SU-DHL-6 (cell line): ENCODE measurements around the gene SSR3.

Experiments
- H2AFZ ChIP-seq: fragments of 200-600 bp; sonication (generic); 2 replicates; pipeline ENCODE4 v1.6.1; 2014; ENCODE audit warnings: low read depth, mild to moderate bottlenecking, moderate library complexity, mixed read lengths, antibody characterized with exemption, low read length; ENCODE audit not compliant: severe bottlenecking
- H3F3A ChIP-seq: fragments of 200-600 bp; shearing (Covaris generic); 2 replicates; pipeline ENCODE4 v1.6.0; 2016; ENCODE audit warnings: antibody characterized with exemption, mild to moderate bottlenecking; ENCODE audit not compliant: insufficient read depth
- H3K27ac ChIP-seq: fragments of 200-600 bp; sonication (generic); 2 replicates; pipeline ENCODE4 v1.5.1; 2016; ENCODE audit warnings: low read depth, mild to moderate bottlenecking, low read length, moderate library complexity, mixed read lengths
- H3K27me3 ChIP-seq: fragments of 200-600 bp; sonication (generic), shearing (Covaris generic); 2 replicates; pipeline ENCODE4 v1.6.0; 2014; ENCODE audit warnings: mild to moderate bottlenecking, low read length
- H3K36me3 ChIP-seq: fragments of 200-600 bp; sonication (generic); 2 replicates; pipeline ENCODE4 v1.6.1; 2014; ENCODE audit warnings: mild to moderate bottlenecking, low read length, mixed read lengths
- H3K4me2 ChIP-seq: fragments of 300-600, 200-600 bp; shearing (Covaris generic), sonication (generic); 2 replicates; pipeline ENCODE4 v1.6.0; 2014; ENCODE audit warnings: low read length, low read depth, mild to moderate bottlenecking; ENCODE audit not compliant: poor library complexity, severe bottlenecking
- H3K4me3 ChIP-seq: fragments of 200-600 bp; sonication (generic); 2 replicates; pipeline ENCODE4 v1.5.1; 2014; ENCODE audit warnings: antibody characterized with exemption, low read length, mild to moderate bottlenecking, mixed read lengths; ENCODE audit not compliant: insufficient read depth, poor library complexity, severe bottlenecking
- H3K79me2 ChIP-seq: fragments of 200-600 bp; sonication (generic); 2 replicates; pipeline ENCODE4 v1.6.1; 2014; ENCODE audit warnings: mild to moderate bottlenecking, low read length, moderate library complexity; ENCODE audit not compliant: insufficient read depth
- H3K9ac ChIP-seq: fragments of 200-600 bp; sonication (generic); 2 replicates; pipeline ENCODE4 v1.7.0; 2014; ENCODE audit warnings: mild to moderate bottlenecking, low read length
- H3K9me2 ChIP-seq: fragments of 200-600 bp; sonication (generic); replicated peaks from 2 replicates; pipeline ENCODE4 v1.6.1; 2014; ENCODE audit warnings: low read length; ENCODE audit not compliant: insufficient read depth
- H3K9me3 ChIP-seq: fragments of 200-600 bp; sonication (generic); 2 replicates; pipeline ENCODE4 v1.6.1; 2014; ENCODE audit warnings: low read length, mixed read lengths; ENCODE audit not compliant: insufficient read depth
- H4K20me1 ChIP-seq: fragments of 200-600 bp; sonication (generic); 2 replicates; pipeline ENCODE4 v1.6.1; 2014; ENCODE audit warnings: low read depth, mild to moderate bottlenecking, antibody characterized with exemption, low read length, moderate library complexity, mixed read lengths
- EZH2phosphoT487 ChIP-seq: fragments of 200-600 bp; sonication (generic), shearing (Covaris generic); conservative IDR thresholded peaks from 2 replicates; pipeline ENCODE4 v1.6.1; 2018; ENCODE audit warnings: mild to moderate bottlenecking, antibody characterized with exemption, low read length, moderate library complexity, mixed read lengths
- TF ChIP-seq, protein P1 (sequence below): fragments of 200-600 bp; sonication (generic); IDR thresholded peaks from one replicate; pipeline ENCODE4 v1.5.1; 2017; ENCODE audit warnings: antibody characterized with exemption, mild to moderate bottlenecking, low read length, moderate library complexity; ENCODE audit not compliant: insufficient read depth, poor library complexity, severe bottlenecking

Gene SSR3

DNA sequence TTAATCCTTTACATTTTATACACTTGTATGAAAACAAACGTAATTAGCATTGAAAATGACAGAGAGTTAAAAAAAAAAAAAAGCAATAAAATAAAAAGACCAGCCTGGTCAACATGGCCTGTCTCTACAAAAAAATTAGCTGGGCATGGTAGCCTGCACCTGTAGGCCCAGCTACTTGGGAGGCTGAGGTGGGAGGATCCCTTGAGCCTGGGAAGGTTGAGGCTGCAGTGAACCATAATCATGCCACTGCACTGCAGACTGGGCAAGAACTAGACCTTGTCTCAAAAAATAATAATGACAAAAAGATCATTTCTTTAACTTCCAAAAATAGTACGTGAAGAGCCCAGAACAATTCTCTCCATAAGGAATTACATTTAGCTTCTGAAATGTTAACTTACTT, 1.9 kb downstream of the SSR3 start:
- Histone ChIP-seq H3F3A (no peaks in the 10 kb centered on the region), H3K27me3 (no peaks in the 10 kb centered on the region), H3K36me3 (peaks cover 29% of the 10 kb centered on the region), H2AFZ (no peak overlapping the region), H3K4me2 (peak overlapping the region; percentile 94), H3K79me2 (peaks cover 60% of the 10 kb centered on the region), H3K27ac (no peak overlapping the region), H3K4me3 (no peak overlapping the region), H3K9ac (no peak overlapping the region), H3K9me3 (no peaks in the 10 kb centered on the region), H4K20me1 (no peaks in the 10 kb centered on the region; the same call in 1 of the 2 replicates), H3K9me2 (no peaks in the 10 kb centered on the region)
- TF ChIP-seq EZH2phosphoT487 = no peak
- TF ChIP-seq, protein P1, sequence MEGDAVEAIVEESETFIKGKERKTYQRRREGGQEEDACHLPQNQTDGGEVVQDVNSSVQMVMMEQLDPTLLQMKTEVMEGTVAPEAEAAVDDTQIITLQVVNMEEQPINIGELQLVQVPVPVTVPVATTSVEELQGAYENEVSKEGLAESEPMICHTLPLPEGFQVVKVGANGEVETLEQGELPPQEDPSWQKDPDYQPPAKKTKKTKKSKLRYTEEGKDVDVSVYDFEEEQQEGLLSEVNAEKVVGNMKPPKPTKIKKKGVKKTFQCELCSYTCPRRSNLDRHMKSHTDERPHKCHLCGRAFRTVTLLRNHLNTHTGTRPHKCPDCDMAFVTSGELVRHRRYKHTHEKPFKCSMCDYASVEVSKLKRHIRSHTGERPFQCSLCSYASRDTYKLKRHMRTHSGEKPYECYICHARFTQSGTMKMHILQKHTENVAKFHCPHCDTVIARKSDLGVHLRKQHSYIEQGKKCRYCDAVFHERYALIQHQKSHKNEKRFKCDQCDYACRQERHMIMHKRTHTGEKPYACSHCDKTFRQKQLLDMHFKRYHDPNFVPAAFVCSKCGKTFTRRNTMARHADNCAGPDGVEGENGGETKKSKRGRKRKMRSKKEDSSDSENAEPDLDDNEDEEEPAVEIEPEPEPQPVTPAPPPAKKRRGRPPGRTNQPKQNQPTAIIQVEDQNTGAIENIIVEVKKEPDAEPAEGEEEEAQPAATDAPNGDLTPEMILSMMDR = no peak

DNA sequence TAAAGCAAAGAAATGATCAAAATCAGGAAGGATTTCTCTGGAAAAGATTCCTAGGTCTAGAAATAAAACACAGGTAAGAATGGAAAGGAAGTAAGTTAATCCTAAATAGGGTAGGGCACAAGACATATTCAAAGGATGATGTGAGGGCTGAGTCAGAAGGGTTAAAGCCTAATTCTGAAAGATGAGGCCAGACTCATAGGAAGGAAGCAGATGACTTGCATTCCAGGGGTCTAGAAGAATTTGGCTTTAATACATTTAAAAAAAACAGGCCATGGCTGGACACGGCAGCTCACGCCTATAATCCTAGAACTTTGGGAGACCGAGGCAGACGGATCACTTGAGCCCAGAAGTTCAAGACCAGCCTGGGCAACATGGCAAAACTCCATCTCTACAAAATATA, 3.2 kb downstream of the SSR3 start:
- no peak for TF ChIP-seq EZH2phosphoT487
- TF ChIP-seq, protein P1 = no peak
- Histone ChIP-seq H3F3A (no peaks in the 10 kb centered on the region), H2AFZ (no peak overlapping the region), H3K9ac (no peak overlapping the region), H3K9me2 (no peaks in the 10 kb centered on the region), H3K79me2 (peaks cover 63% of the 10 kb centered on the region), H3K36me3 (peaks cover 36% of the 10 kb centered on the region), H4K20me1 (no peaks in the 10 kb centered on the region; the same call in 1 of the 2 replicates), H3K9me3 (no peaks in the 10 kb centered on the region), H3K27ac (no peak overlapping the region), H3K27me3 (no peaks in the 10 kb centered on the region), H3K4me2 (no peak overlapping the region), H3K4me3 (no peak overlapping the region)

DNA sequence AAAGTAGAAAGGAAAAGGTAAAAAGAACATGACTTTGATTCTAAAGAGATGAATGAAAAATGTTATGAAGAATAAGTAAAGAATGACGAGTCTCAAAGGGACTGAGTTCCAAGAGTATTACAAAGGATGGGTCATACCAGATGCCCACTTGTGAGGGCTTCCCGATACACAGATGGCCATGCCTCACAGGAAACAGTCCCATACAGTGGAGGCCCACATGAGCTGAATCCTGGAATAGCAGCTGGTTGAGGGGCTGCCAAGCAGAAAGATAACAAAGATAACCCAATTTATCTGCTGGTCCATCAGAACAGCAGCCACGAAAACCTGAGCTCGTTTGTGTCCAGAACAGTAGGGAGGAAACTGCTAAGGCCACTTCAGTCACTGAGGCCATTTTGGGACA, 3.7 kb downstream of the SSR3 start:
- no peak overlapping the region for H2AFZ ChIP-seq
- peaks cover 63% of the 10 kb centered on the region for H3K79me2 ChIP-seq
- no peak overlapping the region for H3K9ac ChIP-seq
- TF ChIP-seq, protein P1 = no peak
- no peak for TF ChIP-seq EZH2phosphoT487
- no peak overlapping the region for H3K4me3 ChIP-seq
- H3K27me3 ChIP-seq = no peaks in the 10 kb centered on the region
- H3K9me3 ChIP-seq = no peaks in the 10 kb centered on the region
- H4K20me1 ChIP-seq = no peaks in the 10 kb centered on the region; the same call in 1 of the 2 replicates
- H3K36me3 ChIP-seq = peaks cover 40% of the 10 kb centered on the region
- H3F3A ChIP-seq = no peaks in the 10 kb centered on the region
- H3K27ac ChIP-seq = no peak overlapping the region
- H3K4me2 ChIP-seq = no peak overlapping the region
- H3K9me2 ChIP-seq = no peaks in the 10 kb centered on the region
